ENCODE measurements around the gene HLA-DQB1.
"Not testable (repeated sequence)": the region's sequence is repeated elsewhere in the genome, so short reads cannot be mapped to it uniquely, and the experiment has no call there.

Gene HLA-DQB1

DNA sequence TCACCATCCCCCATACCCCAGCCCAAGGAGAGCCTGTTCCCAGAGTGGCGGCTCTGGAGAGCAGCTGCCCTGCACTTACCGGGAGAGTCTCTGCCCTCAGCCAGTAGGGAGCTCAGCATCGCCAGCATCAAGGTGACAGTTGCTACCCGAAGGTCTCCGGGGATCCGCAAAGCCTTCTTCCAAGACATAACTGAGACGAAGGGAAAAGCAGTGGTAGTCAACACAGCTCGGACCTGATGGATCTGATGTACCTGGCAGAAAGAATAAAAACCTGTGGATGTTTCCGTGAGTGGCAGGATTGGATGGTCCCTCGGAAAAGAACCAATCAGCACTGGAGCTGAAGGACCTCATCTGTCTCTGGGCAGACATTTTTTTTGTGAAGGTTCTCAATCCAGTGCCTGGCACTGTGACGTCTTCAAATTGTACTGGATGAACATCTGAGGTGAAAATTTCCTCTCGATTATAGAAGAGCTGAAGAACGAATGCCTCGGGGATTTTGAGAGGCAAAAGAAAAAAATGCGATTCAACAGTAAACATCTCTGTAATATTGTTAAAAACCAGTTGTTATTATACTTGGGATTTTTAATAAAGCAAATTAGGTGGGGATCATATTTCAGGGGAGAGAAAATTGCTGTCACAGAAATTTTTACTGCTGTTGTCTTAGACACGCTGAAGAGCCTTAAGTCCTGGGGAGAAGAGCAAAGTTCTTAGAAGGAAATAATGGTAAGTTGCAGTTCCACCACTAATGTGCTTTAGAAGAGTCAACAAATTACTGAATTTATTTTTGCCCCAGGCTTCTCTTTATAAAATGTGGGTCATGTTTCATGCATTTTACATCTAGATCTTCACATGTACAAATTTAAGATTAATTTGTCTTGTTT is at the start of gene HLA-DQB1:
Gene HLA-DQB1, minus strand, starts transcription at position 238 of the 881 bp plus-strand sequence. Its CDS starts 50 bp downstream, at position 188.
- no peak for FAIRE-seq

DNA sequence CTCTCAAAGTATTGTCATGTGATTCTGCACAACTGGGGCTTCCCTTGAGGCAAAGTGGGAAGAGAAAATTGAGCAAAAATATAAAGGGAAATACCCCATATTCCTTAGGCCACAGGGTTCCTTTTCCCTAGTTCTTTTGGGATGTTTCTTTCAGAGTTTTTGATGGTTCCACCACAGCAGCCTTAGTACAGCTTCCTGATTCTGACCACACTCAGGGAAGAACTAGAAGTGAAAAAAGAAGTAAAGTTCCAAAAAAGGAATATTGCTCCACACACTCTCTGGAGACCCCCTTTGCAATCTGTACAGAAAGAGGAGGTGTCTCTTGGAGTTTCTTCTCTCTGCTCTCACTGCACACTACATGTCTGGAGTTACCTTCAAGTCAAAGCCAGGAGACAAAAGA is 46.8 kb upstream of the HLA-DQB1 start:
- FAIRE-seq = no peak

DNA sequence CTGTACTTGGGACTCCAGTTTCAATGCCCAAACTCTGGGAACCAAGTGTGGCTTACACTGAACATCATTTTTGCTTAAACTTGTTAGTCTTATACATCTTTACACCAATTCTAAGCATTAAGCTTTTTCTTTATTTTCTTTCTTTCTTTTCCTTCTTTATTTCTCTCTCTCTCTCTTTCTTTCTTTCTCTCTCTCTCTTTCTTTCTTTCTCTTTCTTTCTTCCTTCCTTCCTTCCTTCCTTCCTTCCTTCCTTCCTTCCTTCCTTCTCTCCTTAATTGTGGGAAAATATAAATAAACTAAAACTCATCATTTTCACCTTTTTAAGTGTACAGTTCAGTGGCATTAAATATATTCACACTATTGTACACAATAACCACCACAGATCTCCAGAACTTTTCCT is 43.2 kb upstream of the HLA-DQB1 start:
- no peak for FAIRE-seq

DNA sequence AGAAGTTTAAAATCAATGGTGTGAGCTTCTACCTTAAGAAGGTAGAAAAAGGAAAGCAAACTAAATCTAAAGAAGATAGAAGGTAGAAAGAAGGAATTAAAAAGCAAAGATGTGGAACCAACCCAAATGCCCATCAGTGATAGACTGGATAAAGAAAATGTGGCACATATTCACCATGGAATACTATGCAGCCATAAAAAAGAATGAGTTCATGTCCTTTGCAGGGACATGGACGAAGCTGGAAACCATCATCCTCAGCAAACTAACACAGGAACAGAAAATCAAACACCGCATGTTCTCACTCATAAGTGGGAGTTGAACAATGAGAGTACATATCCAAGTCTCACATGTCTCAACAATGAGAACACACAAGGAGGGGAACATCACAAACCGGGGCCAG is 38.7 kb upstream of the HLA-DQB1 start:
- not testable (repeated sequence) for FAIRE-seq

DNA sequence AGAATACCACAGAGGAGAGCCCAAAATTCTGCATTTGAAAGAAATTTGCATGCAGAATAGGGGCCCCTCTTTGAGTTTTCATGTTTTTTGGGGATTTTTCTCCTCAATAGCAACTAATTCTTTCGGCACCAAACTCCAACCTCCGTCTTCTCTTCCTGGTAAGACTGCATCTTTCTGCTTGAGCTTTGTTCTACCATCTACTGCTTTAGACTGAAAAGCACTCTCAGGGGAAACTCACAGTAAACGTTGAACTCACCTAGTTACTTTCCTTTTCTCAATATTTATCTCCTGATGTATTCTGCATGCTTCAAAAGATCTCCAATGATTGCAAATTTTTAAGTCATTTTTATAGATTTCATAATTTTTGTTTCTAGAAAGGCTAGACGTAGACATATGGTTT is 36.9 kb upstream of the HLA-DQB1 start:
- FAIRE-seq = no peak

DNA sequence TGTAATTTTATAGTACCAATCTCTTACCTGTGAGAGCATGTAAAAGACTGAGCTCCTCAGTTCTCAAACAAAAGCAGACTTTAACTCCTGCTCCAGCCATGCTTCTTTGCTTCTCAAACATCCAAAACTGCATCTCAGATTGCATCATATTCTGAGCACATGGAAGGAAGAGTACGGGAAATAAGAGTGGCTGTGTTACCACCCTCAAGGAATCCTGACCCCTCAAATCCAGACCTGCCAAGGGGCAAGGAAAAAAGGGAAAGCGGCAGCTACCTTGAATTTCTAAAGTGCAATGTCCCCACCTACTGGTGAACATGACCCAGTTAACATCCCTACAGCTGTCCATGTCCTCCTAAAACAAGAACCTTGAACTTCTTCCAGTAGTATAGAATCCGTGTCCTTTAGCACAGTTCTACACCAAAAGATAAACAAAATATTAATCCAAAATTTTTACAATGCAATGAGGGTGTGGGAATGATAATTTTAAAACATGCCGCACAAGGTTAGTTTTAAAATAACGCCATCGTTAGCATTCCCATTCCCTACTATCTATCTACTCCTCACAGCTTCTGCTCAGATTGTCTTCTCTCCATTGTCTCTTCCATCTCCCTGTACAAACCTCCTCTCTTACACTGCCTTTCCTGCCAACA is 34.1 kb upstream of the HLA-DQB1 start:
- peak; percentile 89 for FAIRE-seq

DNA sequence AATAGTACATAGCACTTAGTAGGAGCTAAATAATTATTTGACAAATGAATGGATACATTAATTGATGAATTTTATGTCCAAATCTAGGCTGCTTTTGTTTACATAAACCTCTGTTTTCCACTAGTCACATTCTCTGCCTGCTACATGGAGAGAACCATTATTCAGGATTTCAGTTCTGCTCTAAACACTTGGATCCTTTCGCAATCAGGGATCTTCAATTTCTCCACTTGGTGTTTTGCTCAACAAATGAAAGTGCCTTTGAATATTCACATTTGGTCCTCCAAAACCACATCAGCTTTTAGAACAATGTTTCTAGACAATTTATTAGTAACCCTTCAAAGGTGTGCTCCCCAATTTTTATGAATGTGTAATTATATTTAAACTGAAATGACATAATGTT is 30.6 kb upstream of the HLA-DQB1 start:
- FAIRE-seq = no peak

DNA sequence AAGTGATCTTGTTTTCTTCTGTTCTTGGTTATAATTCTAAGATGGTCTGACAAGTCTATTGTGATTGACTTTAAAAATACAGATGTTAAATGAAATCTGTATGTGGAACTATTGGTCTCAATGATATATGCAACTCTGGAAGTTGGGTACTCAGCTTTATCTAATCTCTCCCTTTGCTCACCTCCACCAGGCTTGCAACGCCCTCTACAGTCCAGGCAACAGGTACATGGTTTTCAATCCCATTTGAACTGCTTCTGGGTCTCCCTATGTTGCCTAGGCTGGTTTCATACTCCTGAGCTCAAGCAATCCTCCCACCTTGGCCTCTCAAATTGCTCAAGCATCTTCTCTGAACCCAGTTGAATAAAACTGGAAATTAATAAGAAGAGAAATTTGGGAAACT is 25.6 kb upstream of the HLA-DQB1 start:
- no peak for FAIRE-seq

DNA sequence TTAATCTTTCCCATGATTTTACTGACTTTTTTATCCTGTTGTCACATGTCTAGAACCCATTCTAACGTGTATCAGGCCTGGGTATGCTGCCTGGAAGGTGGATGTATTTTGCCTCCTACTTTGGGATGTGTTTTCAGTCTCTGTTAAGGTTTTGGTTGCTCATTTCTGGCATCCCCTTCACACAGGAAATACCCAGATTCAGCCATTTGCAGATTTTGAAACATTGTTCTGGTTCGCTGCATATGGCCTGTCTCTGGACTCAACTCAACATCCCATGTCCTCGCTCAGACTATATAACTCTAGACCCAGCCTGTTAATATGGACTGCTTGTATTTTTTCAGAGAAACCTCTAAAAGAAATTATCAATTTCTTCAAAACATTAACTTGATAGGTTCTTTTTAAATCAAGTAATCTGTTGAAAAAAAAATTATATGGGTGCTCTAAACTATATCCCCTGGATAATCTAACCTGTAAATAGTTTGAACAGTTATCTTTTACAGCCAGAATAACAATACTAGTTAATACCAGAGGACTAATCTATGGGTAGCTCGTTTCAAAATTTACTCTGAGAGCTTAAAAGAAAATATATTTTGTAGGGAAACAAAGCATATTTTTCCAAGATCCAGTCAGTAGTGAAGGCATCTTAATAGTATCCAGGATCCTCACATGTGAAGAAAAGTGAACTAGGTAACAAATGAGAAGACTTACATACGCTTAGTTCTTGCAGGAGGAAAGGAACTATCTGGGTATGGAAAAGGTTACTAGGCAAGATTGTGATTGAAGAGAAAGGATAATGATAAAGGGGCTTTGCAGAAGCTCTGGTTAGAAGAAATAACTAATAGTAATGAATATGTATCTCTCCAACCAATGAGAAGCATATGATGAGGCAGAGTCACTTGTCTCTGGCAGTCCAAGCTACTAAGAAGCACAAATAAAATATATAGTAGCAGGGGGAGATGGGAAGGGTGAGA is 23.4 kb upstream of the HLA-DQB1 start:
- no peak for FAIRE-seq

DNA sequence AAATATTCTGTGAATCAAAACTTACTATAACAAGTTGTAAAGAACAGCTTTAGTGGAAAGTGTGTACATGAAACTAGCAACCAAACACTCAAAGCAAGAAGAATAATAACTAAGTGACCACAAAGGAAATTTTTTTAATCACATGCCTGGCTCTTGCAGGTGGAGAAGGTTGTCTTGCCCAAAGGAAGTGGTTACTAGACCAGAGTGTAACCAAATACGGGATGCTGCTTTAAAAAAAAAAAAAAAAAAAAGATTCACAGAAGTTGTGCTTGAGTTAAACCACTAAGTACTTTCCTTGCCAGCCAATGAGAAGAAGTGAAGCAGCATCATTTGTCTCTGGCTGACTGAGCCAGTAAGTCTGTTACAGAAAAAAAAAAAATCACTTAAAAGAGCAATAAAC is 19.1 kb upstream of the HLA-DQB1 start:
- FAIRE-seq = no peak

DNA sequence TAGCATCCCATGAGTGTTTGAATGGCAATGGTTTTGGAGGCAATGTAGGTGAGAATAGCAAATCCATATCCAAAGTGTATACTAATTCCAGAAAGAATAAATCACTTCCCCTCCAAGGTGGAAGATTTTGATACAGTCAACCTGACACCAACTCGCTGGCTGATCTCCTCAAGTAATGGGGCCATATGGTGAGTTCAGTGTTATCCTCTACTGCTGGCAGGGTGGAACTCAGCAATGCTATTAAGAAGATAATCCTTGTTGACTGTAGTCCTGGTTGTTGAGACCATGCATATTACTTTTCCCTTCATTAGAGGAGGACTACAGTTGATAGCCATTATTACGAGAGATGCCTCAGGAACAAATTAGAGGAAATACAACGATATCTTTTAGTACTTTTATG is 17.8 kb upstream of the HLA-DQB1 start:
- FAIRE-seq = no peak

DNA sequence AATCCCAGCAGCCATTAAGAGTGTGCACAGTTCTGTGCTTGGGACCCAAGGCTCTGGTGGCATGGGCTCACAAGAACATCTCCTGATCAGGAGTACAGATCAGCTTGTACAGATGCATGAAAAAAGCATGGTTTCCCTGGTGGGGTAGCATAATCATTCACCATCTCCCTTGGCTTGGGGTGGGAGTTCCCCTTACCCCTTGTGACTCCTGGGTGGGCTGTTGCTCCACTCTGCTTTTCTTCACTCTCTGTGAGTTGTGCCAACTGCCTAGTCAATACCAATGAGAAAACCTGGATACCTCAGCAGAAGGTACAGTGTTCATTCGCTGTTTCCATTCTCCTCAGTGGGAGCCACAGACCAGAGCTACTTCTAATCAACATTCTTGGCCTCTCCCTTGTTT is 13.6 kb upstream of the HLA-DQB1 start:
- FAIRE-seq = no peak

DNA sequence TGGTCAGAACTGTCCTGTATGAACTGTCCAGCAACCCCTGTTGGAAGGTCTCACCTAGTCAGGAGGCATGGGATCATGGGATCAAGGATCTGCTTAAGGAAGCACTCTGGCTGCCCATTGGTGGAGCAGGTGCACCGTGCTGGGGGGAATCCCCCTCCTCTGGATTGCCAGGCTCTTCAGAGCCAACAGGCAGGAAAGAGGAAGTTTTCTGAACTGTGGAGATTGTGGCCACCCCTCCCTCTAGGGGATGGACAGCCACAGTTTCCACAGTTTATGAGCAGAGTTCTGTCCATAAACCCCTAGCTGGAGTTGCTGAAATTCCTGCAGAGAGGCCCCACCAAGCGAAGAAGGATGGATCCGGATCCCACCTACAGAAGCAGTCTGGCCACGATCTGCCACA is 13.0 kb upstream of the HLA-DQB1 start:
- FAIRE-seq = no peak

DNA sequence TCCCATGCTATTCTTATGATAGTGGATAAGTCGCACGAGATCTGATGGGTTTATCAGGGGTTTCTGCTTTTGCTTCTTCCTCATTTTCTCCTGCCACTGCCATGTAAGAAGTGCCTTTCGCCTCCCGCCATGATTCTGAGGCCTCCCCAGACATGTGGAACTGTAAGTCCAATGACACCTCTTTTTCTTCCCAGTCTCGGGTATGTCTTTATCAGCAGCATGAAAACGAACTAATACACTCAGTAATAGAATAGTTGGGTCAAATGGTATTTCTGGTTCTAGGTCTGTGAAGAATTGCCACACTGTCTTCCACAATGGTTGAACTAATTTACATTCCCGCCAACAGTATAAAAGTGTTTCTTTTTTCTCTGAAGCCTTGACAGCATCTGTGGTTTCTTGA is 7.7 kb upstream of the HLA-DQB1 start:
- FAIRE-seq = not testable (repeated sequence)

DNA sequence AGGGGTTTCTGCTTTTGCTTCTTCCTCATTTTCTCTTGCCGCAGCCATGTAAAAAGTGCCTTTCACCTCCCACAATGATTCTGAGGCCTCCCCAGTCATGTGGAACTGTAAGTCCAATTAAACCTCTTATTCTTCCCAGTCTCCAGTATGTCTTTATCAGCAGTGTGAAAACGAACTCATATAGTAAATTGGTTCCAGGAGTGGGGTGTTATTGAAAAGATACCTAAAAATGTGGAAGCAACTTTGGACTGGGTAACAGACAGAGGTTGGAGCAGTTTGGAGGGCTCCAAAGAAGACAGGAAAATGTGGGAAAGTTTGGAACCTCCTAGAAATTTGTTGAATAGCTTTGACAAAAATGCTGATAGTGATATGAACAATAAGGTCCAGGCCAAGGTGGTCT is 5.5 kb upstream of the HLA-DQB1 start:
- not testable (repeated sequence) for FAIRE-seq

DNA sequence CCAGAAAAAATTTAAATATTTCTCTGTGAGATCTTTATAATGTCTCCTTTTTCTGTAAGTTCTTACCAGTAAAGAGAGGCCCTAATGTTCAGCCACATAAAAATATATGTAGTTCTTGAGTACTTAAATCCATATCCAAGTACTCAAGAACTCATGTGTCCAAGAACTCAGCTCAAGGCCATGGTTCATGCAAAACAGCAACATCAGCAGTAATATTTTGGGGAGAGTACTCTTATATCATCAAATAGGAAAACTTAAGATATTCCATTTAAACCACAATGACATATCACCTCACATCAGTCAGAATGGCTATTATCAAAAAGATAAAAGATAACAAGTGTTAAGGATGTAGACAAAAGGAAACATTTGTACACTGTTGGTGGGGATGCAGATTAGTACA is 3.4 kb upstream of the HLA-DQB1 start:
- FAIRE-seq = no peak

DNA sequence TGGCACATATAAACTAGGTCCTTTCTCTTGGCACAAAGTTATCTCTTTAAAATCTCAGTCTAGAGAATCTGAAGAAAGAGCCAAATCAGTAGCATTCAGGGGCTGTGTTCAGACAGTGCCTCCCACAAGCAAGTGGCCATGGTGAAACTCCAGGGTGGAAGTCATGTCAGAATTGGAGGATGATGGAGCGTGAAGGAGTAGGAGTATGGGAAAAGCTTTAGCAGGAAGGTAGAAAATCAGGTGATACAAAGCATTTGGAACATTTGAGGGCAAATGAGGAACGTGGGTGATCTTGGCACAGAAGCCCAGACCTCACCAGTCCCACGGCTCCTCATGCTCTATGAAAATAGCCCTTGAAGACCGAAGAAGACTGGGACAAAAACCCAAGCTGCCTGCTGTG is 2.8 kb upstream of the HLA-DQB1 start:
- no peak for FAIRE-seq

DNA sequence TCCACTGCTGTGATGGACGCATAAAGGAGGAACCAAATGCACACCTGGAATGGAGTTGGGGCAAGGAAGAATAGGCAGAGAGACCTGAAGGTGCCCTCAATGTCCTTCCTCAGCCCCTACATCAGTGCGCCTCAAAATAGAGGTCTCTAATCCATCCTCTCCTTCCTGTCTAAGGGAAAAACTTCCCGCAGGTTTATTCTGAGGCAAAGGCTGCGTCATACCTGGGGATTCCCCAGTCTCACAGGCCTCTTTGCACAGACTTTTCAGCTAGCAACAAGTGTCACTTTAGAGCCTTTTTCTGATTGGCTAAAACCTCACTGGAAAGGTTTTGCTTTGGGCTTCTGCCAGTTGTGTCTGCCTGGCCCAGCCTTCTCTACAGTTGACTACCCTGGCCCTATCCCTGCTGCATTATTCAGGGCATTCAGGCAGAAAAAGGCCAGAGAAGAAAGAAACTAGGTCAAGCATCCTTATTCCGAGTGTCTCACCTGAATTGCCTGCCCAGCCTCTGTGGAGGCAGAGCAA is 1.8 kb upstream of the HLA-DQB1 start:
- FAIRE-seq = no peak

DNA sequence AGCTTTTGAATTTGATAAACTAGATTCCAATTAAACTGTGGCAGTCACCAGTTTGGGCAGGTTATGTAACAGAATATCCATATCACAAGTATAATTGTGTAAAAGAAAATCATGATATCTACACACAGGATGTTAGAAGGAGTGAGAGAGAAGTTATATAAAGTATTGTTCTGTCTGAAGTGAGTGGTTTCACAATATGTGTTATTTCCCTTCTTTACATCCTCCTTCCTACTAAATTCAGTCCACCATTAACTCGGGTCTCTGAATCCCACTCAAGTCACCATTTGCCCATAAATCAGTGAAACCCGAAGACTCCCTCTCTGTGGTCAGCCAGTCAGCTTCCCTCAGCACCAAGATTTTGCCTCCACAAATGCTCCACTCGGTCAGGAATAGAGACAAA is 796 bp downstream of the HLA-DQB1 start:
- no peak for FAIRE-seq

DNA sequence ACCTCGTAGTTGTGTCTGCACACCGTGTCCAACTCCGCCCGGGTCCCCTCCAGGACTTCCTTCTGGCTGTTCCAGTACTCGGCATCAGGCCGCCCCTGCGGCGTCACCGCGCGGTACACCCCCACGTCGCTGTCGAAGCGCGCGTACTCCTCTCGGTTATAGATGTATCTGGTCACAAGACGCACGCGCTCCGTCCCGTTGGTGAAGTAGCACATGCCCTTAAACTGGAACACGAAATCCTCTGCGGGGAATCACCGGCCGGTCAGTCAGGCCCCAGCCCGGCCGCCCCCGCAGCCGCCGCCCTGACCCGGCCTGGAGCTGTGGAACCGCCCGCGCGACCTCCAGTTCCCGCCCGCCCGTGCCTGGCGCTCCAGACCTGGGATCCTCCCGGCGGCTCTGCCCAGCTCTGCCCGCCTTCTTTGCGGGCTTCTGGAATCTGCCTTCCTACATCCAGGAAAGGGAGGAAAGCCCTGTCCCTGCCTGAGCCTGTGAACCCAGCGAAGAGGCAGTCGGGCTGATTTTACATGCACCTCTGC is 1.6 kb downstream of the HLA-DQB1 start:
- no peak for FAIRE-seq

DNA sequence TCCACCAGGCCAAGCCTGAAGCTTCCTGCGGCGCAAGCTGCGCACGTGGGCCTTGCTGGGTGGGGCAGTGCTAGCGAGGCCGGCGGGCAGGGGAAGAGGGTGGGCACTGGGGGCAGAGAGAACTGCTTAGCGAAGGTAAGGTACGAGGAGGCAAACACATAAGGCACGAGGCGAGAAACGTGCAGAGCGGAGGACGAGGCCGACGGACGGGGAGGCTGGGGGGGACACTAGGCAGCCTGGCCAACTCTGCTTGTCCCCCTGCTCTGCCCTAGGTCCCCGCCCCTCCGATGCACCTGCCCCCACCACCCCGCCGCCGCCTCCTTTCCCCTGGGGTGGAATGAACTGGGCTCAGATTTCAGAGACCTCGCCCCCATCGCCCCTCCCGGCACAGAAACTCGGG is 2.1 kb downstream of the HLA-DQB1 start:
- no peak for FAIRE-seq

DNA sequence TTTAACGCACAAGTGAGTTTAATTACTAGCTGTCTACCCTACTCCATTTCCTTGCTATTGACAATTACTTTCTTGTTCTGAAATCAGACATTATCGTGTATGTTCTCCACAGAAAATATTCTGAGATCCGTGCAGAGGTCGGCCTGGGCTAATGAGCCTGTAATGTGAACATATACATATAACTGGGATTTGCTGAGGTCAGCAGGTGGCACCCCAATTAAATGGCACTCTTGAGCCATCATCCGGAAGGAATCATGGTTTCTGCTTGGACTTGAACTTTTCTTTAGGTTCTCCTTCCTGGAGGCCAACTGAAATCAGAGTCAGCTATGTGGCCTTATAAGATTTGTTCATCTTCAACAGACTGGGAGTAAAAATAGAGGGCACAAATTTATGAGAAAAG is 3.6 kb downstream of the HLA-DQB1 start:
- FAIRE-seq = no peak

DNA sequence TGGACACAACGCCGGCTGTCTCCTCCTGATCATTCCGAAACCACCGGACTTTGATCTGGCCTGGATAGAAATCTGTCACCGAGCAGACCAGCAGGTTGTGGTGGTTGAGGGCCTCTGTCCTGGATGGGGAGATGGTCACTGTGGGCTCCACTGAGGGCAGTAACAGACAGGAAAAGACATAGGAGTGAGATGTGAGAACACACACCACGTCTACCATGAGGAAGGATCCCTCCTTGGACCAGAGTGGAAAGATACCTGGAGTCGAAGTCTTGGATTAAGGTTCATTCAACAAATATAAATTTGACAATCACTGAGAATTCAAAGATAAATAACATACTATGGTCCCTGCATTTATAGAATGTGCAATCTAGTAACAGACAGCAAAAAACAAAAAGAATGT is 4.4 kb downstream of the HLA-DQB1 start:
- FAIRE-seq = no peak

All from G401.6 (cell line).